ENCODE data around the gene GTF2H2. TPM values are rescaled to one million over a fixed set of nuclear protein-coding genes. Genes with fewer than 3 reads are reported as not detected.

The GTF2H2 gene
- total RNA-seq = 10.6 and 20.9 TPM in 2 replicates

GRCh38 chr5:71067262-71067928 lies at the start of gene GTF2H2:
GTF2H2 (minus strand) TSS chr5:71067676; CDS start chr5:71062763, 4,913 bp downstream.

GRCh38 chr5:71025289-71025953 lies 42.1 kb downstream of the GTF2H2 start, which contains the start of gene NAIP:
NAIP (minus strand) TSS chr5:71025339; CDS start chr5:71012915, 12,424 bp downstream.

Other genes with a start within 250 kb of the GTF2H2 start
- gene SERF1A, start 167.0 kb downstream of the GTF2H2 start, total RNA-seq = 4.8 and 9.3 TPM in 2 replicates
- 30.4 and 37.0 TPM in 2 replicates for gene SMN1, start 142.6 kb downstream of the GTF2H2 start, total RNA-seq
- gene NAIP, start 42.3 kb downstream of the GTF2H2 start, total RNA-seq = 1.2 and 2.0 TPM in 2 replicates

Data from airway epithelial cell (primary cell).